Measurements from ENCODE around the gene GCG. TPM values are rescaled to one million over a fixed set of nuclear protein-coding genes. Genes with fewer than 3 reads are reported as not detected.
A peak's percentile ranks its signal among the peaks of the same experiment; 100 is the strongest.

GCG gene
- total RNA-seq, 2 experiments from 2014 or later = not detected

- no peak overlapping the region for H3K27ac Mint-ChIP-seq
- peaks cover 7% of the 10 kb centered on the region for H3K4me1 Mint-ChIP-seq
- no peak overlapping the region for H3K4me3 Mint-ChIP-seq
- no peak for DNase-seq
- peaks cover 14% of the 10 kb centered on the region for H3K27me3 Mint-ChIP-seq
- H3K9me3 Mint-ChIP-seq = no peaks in the 10 kb centered on the region
- H3K36me3 Mint-ChIP-seq = no peaks in the 10 kb centered on the region
These were observed 14.7 kb upstream of the GCG start for GRCh38 chr2:162166745-162167144.

GRCh38 chr2:162166174-162166573, 14.1 kb upstream of the GCG start:
- Mint-ChIP-seq H3K27me3 (peaks cover 14% of the 10 kb centered on the region), H3K36me3 (no peaks in the 10 kb centered on the region), H3K4me1 (peaks cover 7% of the 10 kb centered on the region), H3K9me3 (no peaks in the 10 kb centered on the region), H3K4me3 (no peak overlapping the region), H3K27ac (no peak overlapping the region)
- no peak for DNase-seq

GRCh38 chr2:162164802-162165201, 12.8 kb upstream of the GCG start:
- Mint-ChIP-seq H3K27me3 (peaks cover 16% of the 10 kb centered on the region), H3K27ac (no peak overlapping the region)

GRCh38 chr2:162159446-162159845, 7.4 kb upstream of the GCG start:
- Mint-ChIP-seq H3K27ac (no peak overlapping the region), H3K27me3 (peaks cover 16% of the 10 kb centered on the region), H3K4me3 (no peak overlapping the region), H3K36me3 (no peaks in the 10 kb centered on the region), H3K4me1 (no peaks in the 10 kb centered on the region), H3K9me3 (no peaks in the 10 kb centered on the region)
- DNase-seq = no peak

More at GRCh38 chr2:162164802-162165201, 12.8 kb upstream of the GCG start:
- no peaks in the 10 kb centered on the region for H3K9me3 Mint-ChIP-seq
- H3K4me3 Mint-ChIP-seq = no peak overlapping the region
- no peaks in the 10 kb centered on the region for H3K36me3 Mint-ChIP-seq
- peaks cover 7% of the 10 kb centered on the region for H3K4me1 Mint-ChIP-seq
- DNase-seq = no peak

GRCh38 chr2:162156149-162156548, 4.1 kb upstream of the GCG start:
- Mint-ChIP-seq H3K27me3 (peaks cover 32% of the 10 kb centered on the region), H3K4me1 (peaks cover 1% of the 10 kb centered on the region), H3K27ac (no peak overlapping the region), H3K4me3 (no peak overlapping the region), H3K9me3 (no peaks in the 10 kb centered on the region), H3K36me3 (no peaks in the 10 kb centered on the region)
- no peak for DNase-seq

GRCh38 chr2:162155093-162155492, 3.0 kb upstream of the GCG start:
- Mint-ChIP-seq H3K27ac (no peak overlapping the region), H3K4me1 (peaks cover 1% of the 10 kb centered on the region), H3K36me3 (no peaks in the 10 kb centered on the region), H3K4me3 (no peak overlapping the region), H3K27me3 (peaks cover 37% of the 10 kb centered on the region), H3K9me3 (no peaks in the 10 kb centered on the region)
- no peak for DNase-seq

- Mint-ChIP-seq H3K9me3 (no peaks in the 10 kb centered on the region), H3K36me3 (no peaks in the 10 kb centered on the region), H3K27ac (no peak overlapping the region), H3K4me3 (no peak overlapping the region), H3K27me3 (peaks cover 35% of the 10 kb centered on the region), H3K4me1 (peaks cover 1% of the 10 kb centered on the region)
- peak; percentile 55 for DNase-seq
These were observed 1.7 kb upstream of the GCG start for GRCh38 chr2:162153608-162154224.

- peaks cover 47% of the 10 kb centered on the region for H3K27me3 Mint-ChIP-seq
- no peak overlapping the region for H3K4me3 Mint-ChIP-seq
- no peaks in the 10 kb centered on the region for H3K9me3 Mint-ChIP-seq
- no peak overlapping the region for H3K27ac Mint-ChIP-seq
- no peak for DNase-seq
- peaks cover 1% of the 10 kb centered on the region for H3K4me1 Mint-ChIP-seq
- no peaks in the 10 kb centered on the region for H3K36me3 Mint-ChIP-seq
These were observed 2.1 kb downstream of the GCG start for GRCh38 chr2:162149940-162150339.

- H3K4me3 Mint-ChIP-seq = no peak overlapping the region
- DNase-seq = no peak
- H3K27me3 Mint-ChIP-seq = peaks cover 47% of the 10 kb centered on the region
- H3K36me3 Mint-ChIP-seq = no peaks in the 10 kb centered on the region
- H3K4me1 Mint-ChIP-seq = peaks cover 1% of the 10 kb centered on the region
- no peaks in the 10 kb centered on the region for H3K9me3 Mint-ChIP-seq
- no peak overlapping the region for H3K27ac Mint-ChIP-seq
These were observed 2.6 kb downstream of the GCG start for GRCh38 chr2:162149466-162149865.

GRCh38 chr2:162148956-162149355, 3.1 kb downstream of the GCG start:
- H3K9me3 Mint-ChIP-seq = no peaks in the 10 kb centered on the region
- no peak overlapping the region for H3K4me3 Mint-ChIP-seq
- no peak for DNase-seq
- no peak overlapping the region for H3K27ac Mint-ChIP-seq
- peaks cover 1% of the 10 kb centered on the region for H3K4me1 Mint-ChIP-seq
- no peaks in the 10 kb centered on the region for H3K36me3 Mint-ChIP-seq
- H3K27me3 Mint-ChIP-seq = peaks cover 45% of the 10 kb centered on the region

GRCh38 chr2:162143969-162144368, 8.1 kb downstream of the GCG start:
- Mint-ChIP-seq H3K27me3 (peaks cover 20% of the 10 kb centered on the region), H3K4me1 (no peaks in the 10 kb centered on the region), H3K4me3 (no peak overlapping the region), H3K9me3 (no peaks in the 10 kb centered on the region), H3K36me3 (no peaks in the 10 kb centered on the region), H3K27ac (no peak overlapping the region)
- no peak for DNase-seq

GRCh38 chr2:162138310-162138709, 13.7 kb downstream of the GCG start:
- Mint-ChIP-seq H3K4me3 (no peak overlapping the region), H3K4me1 (no peaks in the 10 kb centered on the region), H3K9me3 (no peaks in the 10 kb centered on the region), H3K27me3 (peaks cover 3% of the 10 kb centered on the region), H3K27ac (no peak overlapping the region), H3K36me3 (no peaks in the 10 kb centered on the region)
- DNase-seq = no peak

GRCh38 chr2:162127422-162127821, 24.6 kb downstream of the GCG start:
- H3K4me1 Mint-ChIP-seq = no peaks in the 10 kb centered on the region
- H3K36me3 Mint-ChIP-seq = no peaks in the 10 kb centered on the region
- H3K27ac Mint-ChIP-seq = no peak overlapping the region
- no peaks in the 10 kb centered on the region for H3K9me3 Mint-ChIP-seq
- no peak for DNase-seq
- no peaks in the 10 kb centered on the region for H3K27me3 Mint-ChIP-seq
- H3K4me3 Mint-ChIP-seq = no peak overlapping the region

- Mint-ChIP-seq H3K27ac (no peak overlapping the region), H3K27me3 (no peaks in the 10 kb centered on the region), H3K4me1 (no peaks in the 10 kb centered on the region), H3K9me3 (no peaks in the 10 kb centered on the region), H3K4me3 (no peak overlapping the region), H3K36me3 (no peaks in the 10 kb centered on the region)
- DNase-seq = no peak
These were observed 25.5 kb downstream of the GCG start for GRCh38 chr2:162126527-162126926.

- H3K27ac Mint-ChIP-seq = no peak overlapping the region
- H3K9me3 Mint-ChIP-seq = no peaks in the 10 kb centered on the region
- no peaks in the 10 kb centered on the region for H3K27me3 Mint-ChIP-seq
- H3K4me3 Mint-ChIP-seq = no peak overlapping the region
- no peaks in the 10 kb centered on the region for H3K36me3 Mint-ChIP-seq
- no peak for DNase-seq
- no peaks in the 10 kb centered on the region for H3K4me1 Mint-ChIP-seq
These were observed 25.9 kb downstream of the GCG start for GRCh38 chr2:162126111-162126519.

- Mint-ChIP-seq H3K4me3 (no peak overlapping the region), H3K27ac (no peak overlapping the region), H3K27me3 (no peaks in the 10 kb centered on the region), H3K4me1 (no peaks in the 10 kb centered on the region), H3K9me3 (no peaks in the 10 kb centered on the region), H3K36me3 (no peaks in the 10 kb centered on the region)
- DNase-seq = no peak
These were observed 26.9 kb downstream of the GCG start for GRCh38 chr2:162125138-162125537.
